Common myeloid progenitor, CD34-positive (primary cell): ENCODE data around the gene ADPRS.

ENCODE experiments used
- CTCF ChIA-PET: fragments of 350-600 bp; sonication (Branson Sonifier 250); formaldehyde crosslinking; loops from one replicate; lab custom pipeline; 2021; ENCODE audit warnings: antibody characterized with exemption; lab: Charles Lee
- POLR2A ChIA-PET: fragments of 350-600 bp; sonication (Branson Sonifier 250); formaldehyde crosslinking; loops from one replicate; lab custom pipeline; 2021; ENCODE audit warnings: antibody characterized with exemption; lab: Charles Lee
- DNase-seq, 3 donors: peaks; one replicate each; pipeline versions ENCODE4 v3.0.0 to v3.0.0-alpha.2; 2013
- H3K27ac ChIP-seq, 2 experiments: 1 replicate in 1 of 2; 2 replicates in 1 of 2; pipeline ENCODE4 v1.7.0; 2013; ENCODE audit warnings: inconsistent platforms in 2 of 2, low read length in 2 of 2, mild to moderate bottlenecking in 2 of 2, low read depth in 1 of 2, moderate library complexity in 1 of 2; ENCODE audit not compliant: severe bottlenecking in 2 of 2, insufficient read depth in 1 of 2, poor library complexity in 1 of 2
- H3K27me3 ChIP-seq, 5 experiments: replicated peaks in 2 of 5; 1 replicate in 3 of 5; 2 replicates in 2 of 5; pipeline versions ENCODE4 v1.6.1 to v1.7.0; 2013; ENCODE audit warnings: low read length in 4 of 5, mild to moderate bottlenecking in 2 of 5, moderate library complexity in 2 of 5, inconsistent platforms in 1 of 5; ENCODE audit not compliant: insufficient read depth in 5 of 5, control insufficient read depth in 4 of 5
- H3K36me3 ChIP-seq, 4 experiments: 1 replicate in 2 of 4; 2 replicates in 2 of 4; pipeline versions ENCODE4 v1.6.1 to v1.7.0; 2013; ENCODE audit warnings: low read length in 3 of 4, control low read depth in 1 of 4, mild to moderate bottlenecking in 1 of 4; ENCODE audit not compliant: control insufficient read depth in 4 of 4, insufficient read depth in 4 of 4
- H3K4me1 ChIP-seq, 4 experiments: 1 replicate in 3 of 4; 2 replicates in 1 of 4; pipeline versions ENCODE4 v1.6.1 to v1.7.1; 2013; ENCODE audit warnings: low read length in 3 of 4, mild to moderate bottlenecking in 3 of 4, control low read depth in 1 of 4, inconsistent platforms in 1 of 4, moderate library complexity in 1 of 4; ENCODE audit not compliant: control insufficient read depth in 4 of 4, insufficient read depth in 4 of 4; ENCODE audit errors: control extremely low read depth in 1 of 4
- H3K4me3 ChIP-seq, 7 experiments: 1 replicate in 4 of 7; 2 replicates in 3 of 7; pipeline versions ENCODE4 v1.5.1 to v1.7.0; 2013; ENCODE audit warnings: mild to moderate bottlenecking in 7 of 7, low read length in 6 of 7, moderate library complexity in 6 of 7, inconsistent platforms in 2 of 7, low read depth in 2 of 7, control low read depth in 1 of 7; ENCODE audit not compliant: insufficient read depth in 4 of 7, control insufficient read depth in 1 of 7; ENCODE audit errors: extremely low read depth in 1 of 7
- H3K9me3 ChIP-seq, 5 experiments: 1 replicate in 4 of 5; 2 replicates in 1 of 5; pipeline versions ENCODE4 v1.6.1 to v1.7.1; 2013; ENCODE audit warnings: low read length in 4 of 5, mild to moderate bottlenecking in 2 of 5, inconsistent platforms in 1 of 5, low read depth in 1 of 5, moderate library complexity in 1 of 5; ENCODE audit not compliant: control insufficient read depth in 4 of 5, insufficient read depth in 2 of 5; ENCODE audit errors: control extremely low read depth in 1 of 5
- WGBS: methylation state at CpG from one replicate; pipeline ENCODE4 v1.1.5; 2013; ENCODE audit not compliant: insufficient coverage; 5-methylcytosine and 5-hydroxymethylcytosine counted together

The ADPRS gene

DNA sequence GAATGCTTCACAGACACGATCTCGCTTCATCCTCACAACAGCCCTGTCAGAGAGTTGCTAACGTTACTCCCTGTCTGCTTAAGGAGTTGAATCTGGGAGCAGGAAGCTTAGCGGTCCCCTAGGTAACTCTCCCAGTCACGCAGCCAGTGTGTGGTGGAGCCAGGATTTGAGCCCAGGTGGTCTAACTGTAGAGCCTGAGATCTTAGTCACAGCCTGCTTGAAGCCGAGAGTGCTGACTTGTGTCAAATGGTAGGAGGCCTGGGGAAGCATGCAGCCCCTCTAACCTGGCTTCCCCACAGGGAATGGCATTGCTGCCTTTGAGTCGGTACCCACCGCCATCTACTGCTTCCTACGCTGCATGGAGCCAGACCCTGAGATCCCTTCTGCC lies 4.1 kb downstream of the ADPRS start:
- POLR2A ChIA-PET: no interaction called here

DNA sequence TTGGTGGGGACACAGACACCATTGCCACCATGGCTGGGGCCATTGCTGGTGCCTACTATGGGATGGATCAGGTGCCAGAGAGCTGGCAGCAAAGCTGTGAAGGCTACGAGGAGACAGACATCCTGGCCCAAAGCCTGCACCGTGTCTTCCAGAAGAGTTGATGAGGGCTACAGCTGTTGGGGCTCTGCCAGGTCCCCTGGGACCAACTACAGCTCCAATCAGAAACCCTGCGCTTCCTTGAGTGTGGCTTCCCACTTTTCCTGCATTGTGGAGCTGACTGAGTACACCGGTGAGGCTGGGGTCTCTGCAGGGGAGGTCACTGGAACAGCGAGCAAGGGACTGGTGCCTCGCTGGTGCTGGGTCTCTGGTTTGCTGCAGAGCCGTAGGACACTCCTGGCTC lies 4.5 kb downstream of the ADPRS start:
- ChIA-PET POLR2A (no interaction called here), CTCF (interaction anchor here (1.2 to 17.2 kb wide), 6 partner anchors 14 to 207 kb away, joined by 3 to 283 read pairs (median 7); partner anchors contain the start of gene TRAPPC3)
- no peak overlapping the region for H3K4me3 ChIP-seq
- no peak overlapping the region for H3K27ac ChIP-seq
- DNase-seq: no peak
- H3K27me3 ChIP-seq: no peaks in the 10 kb centered on the region
- H3K9me3 ChIP-seq: no peaks in the 10 kb centered on the region
- H3K36me3 ChIP-seq: peaks cover 22 to 46% (median 36%) of the 10 kb centered on the region in 4 experiments
- H3K4me1 ChIP-seq: peaks cover 3 to 31% (median 27%) of the 10 kb centered on the region in 4 experiments
- 98% methylated on average over 4 of the region's 7 CpGs for WGBS

More for the DNA sequence above, 4.1 kb downstream of the ADPRS start:
- DNase-seq: no peak
- Histone ChIP-seq H3K27ac (no peak overlapping the region), H3K27me3 (no peaks in the 10 kb centered on the region), H3K4me3 (no peak overlapping the region), H3K4me1 (peaks cover 3 to 33% (median 29%) of the 10 kb centered on the region in 4 experiments), H3K36me3 (peaks cover 22 to 46% (median 36%) of the 10 kb centered on the region in 4 experiments), H3K9me3 (no peaks in the 10 kb centered on the region)
- CTCF ChIA-PET: interaction anchor here (1.2 to 17.2 kb wide), 5 partner anchors 14 to 207 kb away, joined by 3 to 283 read pairs (median 6); partner anchors contain the start of gene TRAPPC3
- 100% methylated on average over 9 of the region's 9 CpGs for WGBS

DNA sequence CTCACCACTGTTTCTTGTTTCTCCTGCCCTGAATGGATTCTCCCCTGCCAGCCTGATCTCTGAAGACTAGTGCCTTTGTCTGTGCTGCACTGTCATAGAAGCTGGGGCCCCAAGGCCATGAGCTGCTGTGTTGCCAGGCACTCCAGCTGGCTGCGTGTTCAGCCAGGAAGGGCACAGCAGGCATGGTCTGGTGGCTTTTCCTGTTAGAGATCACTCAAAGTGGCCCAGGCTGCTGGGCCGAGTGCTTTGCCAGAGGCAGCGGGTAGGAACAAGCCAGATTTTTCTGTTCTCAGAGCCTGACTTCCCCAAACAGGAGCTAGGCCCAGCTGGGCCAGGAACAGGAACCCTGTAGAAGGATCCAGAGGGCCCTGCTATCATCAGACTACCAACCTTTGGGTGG lies 5.2 kb downstream of the ADPRS start:
- H3K36me3 ChIP-seq: peaks cover 22 to 46% (median 36%) of the 10 kb centered on the region in 4 experiments
- CTCF ChIA-PET: interaction anchor here (1.2 to 17.2 kb wide), 5 partner anchors 13 to 192 kb away, joined by 3 to 283 read pairs (median 8); partner anchors contain the start of gene TRAPPC3
- H3K9me3 ChIP-seq: no peaks in the 10 kb centered on the region
- H3K27me3 ChIP-seq: no peaks in the 10 kb centered on the region
- H3K4me3 ChIP-seq: no peak overlapping the region
- POLR2A ChIA-PET: no interaction called here
- DNase-seq: no peak
- WGBS: 92% methylated on average over 3 of the region's 3 CpGs
- H3K4me1 ChIP-seq: peaks cover 3 to 28% (median 25%) of the 10 kb centered on the region in 4 experiments
- no peak overlapping the region for H3K27ac ChIP-seq

DNA sequence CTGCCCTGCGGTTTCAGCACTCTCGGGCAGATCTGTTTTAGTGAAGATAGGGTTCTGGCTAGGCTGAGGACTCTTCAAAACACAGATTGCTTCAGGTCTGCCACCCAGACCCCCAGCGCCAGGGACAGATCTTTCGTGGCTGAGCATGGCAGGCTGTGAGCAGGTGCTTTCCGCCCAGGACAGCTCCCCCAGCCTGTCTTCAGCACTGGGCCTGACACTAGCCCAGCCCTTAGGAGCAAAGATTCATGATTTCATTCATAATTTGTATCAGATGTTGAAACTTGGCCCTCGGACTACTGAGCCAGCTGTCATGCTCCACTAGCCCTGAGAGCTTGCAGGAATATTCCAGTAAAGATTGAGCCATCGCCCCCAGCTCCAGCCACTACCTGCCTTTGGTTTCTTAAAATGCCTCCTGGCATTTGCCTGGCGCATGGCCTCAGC lies 5.9 kb downstream of the ADPRS start:
- Histone ChIP-seq H3K4me3 (no peak overlapping the region), H3K27ac (peak overlapping the region in 1 of 2 experiments; percentile 35), H3K4me1 (peaks cover 3 to 25% (median 20%) of the 10 kb centered on the region in 4 experiments), H3K9me3 (no peaks in the 10 kb centered on the region), H3K27me3 (no peaks in the 10 kb centered on the region), H3K36me3 (peaks cover 22 to 46% (median 36%) of the 10 kb centered on the region in 4 experiments)
- ChIA-PET CTCF (interaction anchor here (1.1 to 17.2 kb wide), 4 partner anchors 12 to 209 kb away, joined by 3 to 283 read pairs (median 26); no protein-coding TSS in a partner anchor), POLR2A (no interaction called here)
- DNase-seq: no peak
- WGBS: 96% methylated on average over 7 of the region's 8 CpGs

DNA sequence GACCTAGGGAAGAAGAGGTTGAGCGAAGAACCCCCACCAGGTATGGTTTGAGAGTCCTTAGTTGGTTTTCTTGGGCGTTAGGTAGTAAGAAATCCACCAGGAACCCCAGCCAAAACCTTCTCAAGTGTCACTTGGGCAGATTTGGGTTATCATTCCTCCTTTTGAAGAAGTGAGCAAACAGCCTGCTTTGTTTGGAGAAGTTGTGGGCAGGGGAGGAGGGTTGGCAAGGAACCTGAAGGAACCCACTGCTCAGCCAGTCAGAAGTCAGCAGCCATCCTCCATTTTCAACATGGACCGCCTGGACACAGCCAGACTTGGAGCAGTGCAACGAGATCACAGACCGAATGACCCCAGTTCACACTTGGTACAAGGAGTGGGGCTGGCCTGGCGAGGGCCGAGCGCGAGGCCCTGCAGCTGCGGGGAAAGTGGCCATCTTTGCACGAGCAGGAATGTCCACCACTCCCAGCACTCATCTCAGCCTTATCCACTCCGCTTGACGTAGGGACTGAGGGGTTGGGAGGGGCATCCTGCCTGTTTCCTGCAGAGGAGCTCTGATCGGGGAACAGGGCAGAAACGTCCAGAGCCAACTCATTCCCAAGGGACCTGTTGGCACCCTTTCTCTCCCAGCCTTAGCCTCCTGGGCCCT lies 7.2 kb downstream of the ADPRS start:
- POLR2A ChIA-PET: no interaction called here
- Histone ChIP-seq H3K27me3 (no peaks in the 10 kb centered on the region), H3K36me3 (peaks cover 22 to 46% (median 36%) of the 10 kb centered on the region in 4 experiments), H3K9me3 (no peaks in the 10 kb centered on the region), H3K27ac (peak overlapping the region in 1 of 2 experiments; percentile 39), H3K4me1 (peaks cover 0 to 20% (median 14%) of the 10 kb centered on the region in 4 experiments), H3K4me3 (no peak overlapping the region)
- peak in 2 of 3 donors; percentile 60 to 65 for DNase-seq
- CTCF ChIA-PET: interaction anchor here (1.0 to 17.2 kb wide), 5 partner anchors 36 to 192 kb away, joined by 3 to 283 read pairs (median 5); no protein-coding TSS in a partner anchor
- WGBS: 77% methylated on average over 6 of the region's 15 CpGs

DNA sequence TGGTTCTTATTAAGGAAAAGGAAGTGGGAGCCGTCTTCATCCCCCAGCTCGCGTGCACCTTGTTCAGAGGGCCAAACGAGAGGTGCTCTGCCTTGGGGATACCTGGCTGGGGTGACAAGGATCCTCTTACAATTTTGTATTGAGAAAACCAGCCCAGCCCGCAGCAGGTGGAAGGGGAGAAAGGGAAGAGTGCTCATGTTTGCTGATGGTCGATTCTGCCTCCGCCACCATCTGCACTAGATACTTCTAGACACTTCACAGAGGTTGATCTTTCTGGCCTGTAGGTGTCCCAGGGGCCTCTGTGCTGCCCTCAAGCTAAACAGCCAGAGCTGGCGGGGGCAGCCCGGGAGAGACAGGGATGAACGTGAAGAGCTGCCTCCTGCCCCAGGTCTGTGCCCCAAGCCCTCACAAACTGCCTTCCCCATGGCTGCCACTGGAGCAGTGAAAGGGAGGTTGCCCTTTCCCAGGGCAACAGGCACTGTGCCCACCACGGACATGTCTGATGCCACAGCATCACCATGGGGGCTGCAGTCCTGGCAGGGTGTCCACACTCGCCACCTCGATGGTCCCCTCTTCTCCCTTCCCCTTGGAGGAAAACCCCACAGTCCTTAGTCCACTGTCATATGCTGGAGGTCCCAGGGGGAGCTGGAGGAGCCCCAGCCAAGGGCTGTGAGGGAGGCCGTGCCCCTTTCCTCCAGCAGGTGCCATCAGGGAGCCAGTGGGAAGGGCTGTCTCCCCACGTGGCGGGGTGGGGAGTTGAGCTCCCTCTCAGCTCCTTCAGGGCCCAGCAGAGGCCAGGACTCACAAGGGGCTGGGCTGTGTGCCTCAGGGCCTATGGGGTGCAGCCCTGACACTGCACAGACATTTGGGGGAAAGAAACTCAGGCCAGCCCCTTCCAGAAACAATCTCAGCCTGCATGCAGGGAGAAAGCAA lies 8.1 kb downstream of the ADPRS start:
- Histone ChIP-seq H3K27me3 (no peaks in the 10 kb centered on the region), H3K4me1 (peaks cover 0 to 20% (median 13%) of the 10 kb centered on the region in 4 experiments), H3K27ac (peak overlapping the region in 1 of 2 experiments; percentile 39), H3K36me3 (peaks cover 22 to 38% (median 32%) of the 10 kb centered on the region in 4 experiments), H3K9me3 (no peaks in the 10 kb centered on the region), H3K4me3 (no peak overlapping the region)
- POLR2A ChIA-PET: interaction anchor here (0.5 kb wide), 2 partner anchors 22 to 59 kb away, joined by 3 read pairs; partner anchors contain the start of gene MAP7D1
- DNase-seq: peak in 2 of 3 donors; percentile 32 to 34
- WGBS: 91% methylated on average over 11 of the region's 16 CpGs
- CTCF ChIA-PET: interaction anchor here (0.7 to 17.2 kb wide), 9 partner anchors 11 to 193 kb away, joined by 3 to 283 read pairs (median 4); no protein-coding TSS in a partner anchor
